Islet precursor cell (in vitro differentiated cells): Measurements from ENCODE around the gene GGTLC1.

ENCODE experiments used
- DNase-seq: peaks from one replicate; pipeline ENCODE4 v3.0.0-alpha.2; 2018

GGTLC1 gene

DNA sequence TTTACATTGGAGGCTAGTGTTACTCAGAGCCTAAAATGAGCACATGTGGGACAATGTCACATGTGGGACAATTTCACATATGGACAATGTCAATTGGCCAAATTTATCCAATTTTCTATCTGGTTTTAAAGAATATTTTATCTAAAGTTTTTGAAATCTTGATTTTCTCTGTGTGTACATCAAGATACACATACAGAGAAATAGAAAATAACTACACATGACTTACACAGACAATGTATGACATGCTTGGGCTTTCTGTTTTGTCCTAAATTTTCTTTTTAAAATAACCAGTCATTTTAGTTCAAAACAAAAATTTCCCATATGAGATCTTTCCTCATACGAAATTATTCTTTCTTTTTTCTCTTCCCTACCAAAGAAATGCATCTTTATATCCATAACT, 24.6 kb downstream of the GGTLC1 start:
- DNase-seq = no peak

DNA sequence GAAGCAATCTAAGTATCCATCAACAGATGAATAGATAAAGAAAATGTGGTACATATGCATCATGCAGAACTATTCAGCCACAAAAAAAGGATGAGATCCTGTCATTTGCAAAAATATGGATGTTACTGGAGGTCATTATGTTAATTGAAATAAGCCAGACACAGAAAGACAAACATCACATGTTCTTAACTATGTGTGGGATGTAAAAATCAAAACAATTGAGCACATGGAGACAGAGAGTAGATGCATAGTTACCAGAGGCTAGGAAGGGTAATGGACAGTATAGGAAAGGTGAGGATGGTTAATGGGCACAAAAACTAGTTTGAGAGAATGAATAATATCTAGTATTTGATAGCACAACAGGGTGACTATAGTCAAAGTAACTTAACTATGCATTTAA, 26.3 kb downstream of the GGTLC1 start:
- DNase-seq = no peak

DNA sequence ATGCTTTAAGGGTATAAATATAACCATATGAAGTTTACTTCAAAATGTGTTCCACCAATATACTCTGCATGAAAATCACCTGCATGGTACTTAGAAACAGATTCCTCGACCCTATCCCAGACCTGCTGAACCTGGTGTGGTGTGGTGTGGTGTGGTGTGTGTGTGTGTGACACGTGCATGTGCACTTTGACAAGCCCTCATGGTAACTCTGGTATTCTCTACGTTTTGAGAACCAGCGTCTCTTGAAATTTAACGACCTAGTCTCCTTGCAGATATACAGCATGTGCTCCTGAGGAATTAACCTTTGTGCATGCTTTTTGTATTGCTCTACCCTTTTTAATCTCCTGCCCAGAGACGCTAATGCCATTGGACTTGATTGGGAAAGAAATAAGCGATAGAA, 29.5 kb downstream of the GGTLC1 start:
- DNase-seq = no peak

DNA sequence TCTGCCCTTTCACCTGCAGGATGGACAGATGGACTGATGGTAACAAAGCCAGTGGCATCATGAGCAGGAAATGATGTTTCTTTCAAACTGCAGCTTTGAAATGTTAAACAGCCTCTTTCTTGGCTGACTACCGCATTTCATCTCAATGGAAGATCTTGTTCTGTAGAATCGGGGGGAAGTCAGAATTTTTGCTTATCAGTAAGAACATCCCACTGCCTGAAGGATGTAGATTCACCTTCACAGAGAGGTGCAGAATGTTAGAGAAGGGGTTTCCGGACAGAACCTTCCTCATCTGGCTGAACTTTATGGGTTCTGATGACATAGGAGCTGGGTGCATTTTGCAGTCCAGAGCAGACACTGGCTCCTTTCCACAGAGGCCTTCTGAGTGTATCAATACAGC, 32.7 kb downstream of the GGTLC1 start:
- DNase-seq = no peak

DNA sequence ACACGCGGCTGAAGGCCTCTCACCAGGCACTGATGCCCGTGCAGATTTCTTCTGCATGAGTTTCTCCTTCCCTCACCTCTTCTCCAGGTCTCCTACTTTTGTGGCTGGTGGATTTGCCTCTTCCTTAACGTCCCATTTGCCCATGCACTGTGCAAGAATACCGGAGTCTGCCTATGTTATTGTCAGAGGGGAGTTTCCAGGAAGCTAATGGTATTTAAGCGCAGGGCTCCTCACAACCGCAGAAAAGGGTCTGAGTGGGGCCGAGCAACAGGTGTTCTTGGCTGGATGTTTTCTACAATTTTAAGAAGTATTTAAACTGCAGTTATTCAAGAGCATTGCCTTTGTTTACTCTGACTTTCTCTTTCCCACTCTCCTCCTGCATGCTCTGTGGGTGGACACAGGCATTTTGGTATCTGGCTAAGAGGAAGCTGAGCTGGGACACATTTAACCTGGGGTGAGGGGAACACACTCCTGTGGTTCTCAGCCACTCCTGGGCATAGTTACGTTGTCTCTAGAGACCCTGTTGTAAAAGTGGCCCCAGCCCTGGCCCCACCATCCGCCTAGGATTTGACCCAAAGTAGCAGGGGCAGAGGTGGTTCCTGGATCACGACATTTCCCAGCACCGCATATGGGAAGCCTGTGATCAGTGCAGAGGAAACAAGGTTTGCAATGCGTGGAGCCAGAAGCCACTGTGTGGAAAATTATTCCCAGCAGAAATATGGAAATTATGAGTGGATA, 34.4 kb downstream of the GGTLC1 start:
- DNase-seq = no peak

DNA sequence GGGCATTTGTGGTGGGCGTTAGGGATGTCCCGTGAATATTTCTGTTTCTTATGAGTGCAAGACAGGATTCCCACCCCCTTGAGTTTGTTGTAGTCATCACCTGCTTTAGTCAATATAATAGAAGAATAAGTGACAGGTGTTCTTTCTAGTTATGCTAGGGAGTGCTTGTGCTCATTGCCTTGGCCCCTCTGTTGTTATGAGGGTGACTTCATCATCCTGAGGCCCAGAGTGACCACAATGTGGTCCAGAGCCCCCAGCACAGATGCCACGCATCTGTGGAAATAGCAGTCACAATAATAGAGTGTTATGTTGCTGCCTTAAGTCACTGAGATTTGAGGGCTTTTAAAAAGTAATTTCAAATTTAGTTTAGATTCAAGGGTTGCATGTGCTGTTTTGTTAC, 42.4 kb downstream of the GGTLC1 start:
- no peak for DNase-seq

DNA sequence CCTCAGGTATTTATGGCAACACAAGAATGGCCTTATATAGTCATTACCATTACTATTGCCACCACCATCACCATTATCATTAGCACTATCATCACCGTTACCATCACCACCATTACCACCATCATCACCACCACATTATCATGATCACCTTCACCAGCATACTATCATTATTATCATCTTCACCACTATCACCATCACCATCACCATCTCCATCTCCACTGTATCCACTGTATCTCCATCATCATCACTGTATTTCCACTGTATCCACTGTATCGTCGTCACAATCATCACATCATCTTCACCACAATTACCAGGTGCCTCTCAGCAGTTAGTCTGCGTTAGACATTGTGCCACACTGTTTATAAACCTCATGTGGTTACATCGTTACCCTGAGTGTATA, 45.3 kb downstream of the GGTLC1 start:
- DNase-seq = no peak

DNA sequence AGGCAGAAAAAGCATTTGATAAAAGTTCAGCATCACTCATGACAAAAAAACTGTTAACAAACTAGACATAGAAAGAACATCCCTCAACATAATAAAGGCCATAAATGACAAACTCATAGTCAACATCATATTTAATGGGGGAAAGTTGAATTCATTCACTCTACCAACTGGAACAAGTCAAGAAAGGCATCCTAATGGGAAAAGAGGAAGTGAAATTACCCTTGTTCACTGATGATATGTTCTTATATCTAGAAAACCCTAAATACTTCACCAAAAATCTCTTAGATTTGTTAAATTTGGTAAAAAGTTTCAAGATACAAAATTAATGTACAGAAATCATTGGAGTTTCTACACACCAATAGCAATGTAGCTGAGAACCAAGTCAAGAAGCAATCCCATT, 48.9 kb downstream of the GGTLC1 start:
- no peak for DNase-seq

DNA sequence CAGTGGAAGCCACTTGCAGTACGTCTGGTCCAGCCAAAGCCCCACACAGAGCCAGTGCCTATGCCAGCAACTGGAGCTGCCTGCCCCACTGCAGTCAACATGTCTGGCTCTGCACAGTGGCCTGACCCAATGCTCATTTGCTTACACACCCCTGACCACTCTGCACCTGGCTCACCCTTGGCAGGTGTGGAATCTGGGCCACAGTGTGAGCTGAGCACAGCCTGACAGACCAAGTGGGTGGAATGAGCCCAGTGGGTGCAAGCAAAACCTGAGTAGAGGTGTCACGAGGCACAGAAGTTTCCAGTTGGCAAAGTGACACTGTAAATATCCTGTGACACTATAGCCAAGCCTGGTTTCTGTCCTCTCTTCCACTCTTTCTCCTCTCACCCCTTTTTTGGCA, 49.5 kb downstream of the GGTLC1 start:
- no peak for DNase-seq

DNA sequence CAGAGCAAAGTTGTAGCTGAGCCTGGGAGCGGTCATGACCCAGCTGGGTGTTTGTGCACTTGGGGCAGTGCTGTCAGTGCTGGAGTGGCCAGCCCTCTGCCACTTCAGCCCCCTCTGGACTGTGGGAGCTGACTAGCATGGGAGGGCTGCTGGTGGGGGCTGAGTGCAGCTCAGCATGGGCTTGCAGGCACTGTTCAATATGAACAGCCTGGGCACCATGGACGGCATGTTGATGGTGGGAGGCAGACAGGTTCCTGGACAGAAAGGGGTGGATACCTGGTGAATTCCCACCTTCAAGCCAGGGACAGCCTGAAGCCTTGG, 50.5 kb downstream of the GGTLC1 start:
- no peak for DNase-seq

DNA sequence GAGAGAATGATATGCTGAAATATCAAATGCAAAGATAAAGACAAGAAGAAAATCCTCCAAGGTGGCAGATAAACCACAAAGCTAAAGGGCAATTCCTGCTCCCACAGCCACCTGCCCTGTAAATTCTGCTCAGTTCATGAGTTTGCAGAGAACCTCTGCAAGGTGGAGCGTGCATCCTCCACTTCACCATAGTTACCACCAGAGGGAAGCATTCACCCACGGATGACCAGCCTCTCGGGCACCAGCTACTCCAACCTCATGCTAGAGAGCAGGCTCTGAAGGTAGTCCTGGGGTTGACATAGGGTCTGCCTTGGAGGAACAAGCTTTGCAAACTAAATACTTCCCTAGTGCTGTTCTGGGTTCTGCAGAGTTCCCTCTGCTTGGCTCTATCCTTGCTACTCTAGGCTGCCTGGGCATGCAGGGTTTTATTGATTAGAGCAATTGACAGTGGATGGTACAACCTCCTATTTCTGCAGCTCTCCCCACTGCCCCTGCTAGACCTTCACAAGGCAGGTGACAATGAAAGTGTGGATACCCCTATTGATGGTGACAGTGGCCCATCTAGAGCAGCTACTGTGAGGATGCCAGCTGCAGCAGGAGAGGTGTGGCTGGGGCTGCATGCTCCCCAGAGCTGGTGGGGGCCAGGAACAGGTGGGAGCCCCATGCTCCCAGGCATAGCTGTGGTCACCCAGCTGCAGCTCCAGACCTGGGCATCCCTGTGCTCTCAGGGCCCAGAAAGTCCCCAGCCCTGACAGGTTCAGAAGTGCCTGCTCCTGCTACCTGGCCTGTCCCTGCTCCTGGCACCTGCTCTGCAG, 51.1 kb downstream of the GGTLC1 start:
- peak; percentile 84 for DNase-seq
